ENCODE data around the gene TLK1. TPM values are rescaled to one million over a fixed set of nuclear protein-coding genes. Genes with fewer than 3 reads are reported as not detected.

Gene TLK1
- total and polyA plus RNA-seq, 5 donors, result 7.3 to 35.3 (median 32.9) TPM

DNA sequence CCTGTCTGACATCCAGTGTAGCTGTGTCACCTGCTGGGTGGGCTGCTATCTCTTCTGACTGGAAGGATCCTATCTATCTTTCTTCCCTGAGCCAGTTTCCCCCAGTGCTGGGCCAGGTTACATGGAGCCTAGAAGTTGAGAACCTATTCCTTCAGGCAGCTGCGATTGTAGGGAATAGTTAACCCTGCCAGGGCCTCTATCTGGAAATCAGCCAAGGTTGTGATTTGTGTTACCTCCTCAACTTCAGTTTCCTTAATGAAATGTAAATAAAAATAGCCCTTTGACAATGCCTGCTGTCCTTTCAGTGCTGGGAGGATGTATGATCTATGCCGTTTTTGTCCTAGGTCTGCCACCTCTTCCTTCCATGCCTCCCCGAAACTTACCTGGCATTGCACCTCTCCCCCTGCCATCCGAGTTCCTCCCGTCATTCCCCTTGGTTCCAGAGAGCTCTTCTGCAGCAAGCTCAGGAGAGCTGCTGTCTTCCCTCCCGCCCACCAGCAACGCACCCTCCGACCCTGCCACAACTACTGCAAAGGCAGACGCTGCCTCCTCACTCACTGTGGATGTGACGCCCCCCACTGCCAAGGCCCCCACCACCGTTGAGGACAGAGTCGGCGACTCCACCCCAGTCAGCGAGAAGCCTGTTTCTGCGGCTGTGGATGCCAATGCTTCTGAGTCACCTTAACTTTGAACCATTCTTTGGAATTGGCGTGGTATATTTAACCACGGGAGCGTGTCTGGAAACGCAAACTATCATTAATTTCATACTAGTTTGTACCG lies 195.1 kb downstream of the TLK1 start:
- intact Hi-C loops (cut with DNase I), result no loop called here
- WGBS, result 78% methylated on average over 20 of the region's 20 CpGs
- Histone ChIP-seq H3K27me3 (ENCODE audit: control insufficient read depth, insufficient read depth) (no peaks in the 10 kb centered on the region), H3K27ac (ENCODE audit: low read length) (no peak overlapping the region), H3K4me1 (ENCODE audit: control insufficient read depth, insufficient read depth, low read length) (no peaks in the 10 kb centered on the region), H3K4me3 (ENCODE audit: low read length) (no peak overlapping the region), H3K9me3 (ENCODE audit: control insufficient read depth, low read length) (no peaks in the 10 kb centered on the region)
- ATAC-seq, result no peak
- DNase-seq, result no peak

DNA sequence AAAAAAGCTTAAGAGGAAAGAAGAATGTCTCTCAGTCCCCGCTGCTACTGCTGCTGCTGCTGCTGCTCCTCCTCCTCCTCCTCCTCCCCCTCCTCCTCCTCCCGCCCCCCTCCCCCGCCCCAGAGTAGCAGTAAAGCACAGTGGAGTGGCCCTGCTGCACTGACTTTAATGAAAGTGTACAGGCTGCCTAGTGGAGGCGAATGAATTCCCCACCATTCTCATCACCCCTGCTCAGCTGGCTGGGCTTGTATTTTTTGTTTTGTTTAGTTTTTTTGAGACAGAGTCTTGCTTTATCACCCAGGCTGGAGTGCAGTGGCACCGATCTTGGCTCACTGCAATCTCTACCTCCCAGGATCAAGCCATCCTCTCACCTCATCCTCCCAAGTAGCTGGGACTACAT lies 197.3 kb downstream of the TLK1 start:
- intact Hi-C loops (cut with DNase I), result no loop called here
- Histone ChIP-seq H3K27me3 (ENCODE audit: control insufficient read depth, insufficient read depth) (no peaks in the 10 kb centered on the region), H3K4me3 (ENCODE audit: low read length) (no peak overlapping the region), H3K27ac (ENCODE audit: low read length) (no peak overlapping the region), H3K4me1 (ENCODE audit: control insufficient read depth, insufficient read depth, low read length) (no peaks in the 10 kb centered on the region), H3K9me3 (ENCODE audit: control insufficient read depth, low read length) (no peaks in the 10 kb centered on the region)
- no peak for ATAC-seq
- DNase-seq, result no peak
- 75% methylated on average over 5 of the region's 5 CpGs for WGBS

DNA sequence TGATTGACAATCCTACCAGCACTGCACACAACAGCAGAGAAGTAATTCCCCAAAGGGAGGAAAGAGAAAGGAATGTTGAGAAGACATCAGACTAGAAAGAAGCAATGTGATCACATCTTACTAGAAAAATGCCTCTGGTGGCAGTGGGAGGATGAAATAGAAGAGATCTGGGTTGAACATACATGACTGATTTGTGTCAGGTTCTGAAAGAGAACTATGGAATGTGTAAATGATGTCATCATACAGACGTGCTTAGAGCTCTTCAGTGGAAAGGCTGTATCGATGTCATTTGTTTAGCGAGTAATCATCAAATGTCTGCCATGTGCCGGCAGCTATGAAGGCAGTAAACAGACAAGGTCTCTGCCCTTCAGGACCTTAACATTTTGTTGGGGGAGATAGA lies 206.8 kb downstream of the TLK1 start:
- WGBS, result 69% methylated on average over 4 of the region's 4 CpGs
- H3K9me3 ChIP-seq (ENCODE audit: control insufficient read depth, low read length), result no peaks in the 10 kb centered on the region
- no peak overlapping the region for H3K4me3 ChIP-seq (ENCODE audit: low read length)
- intact Hi-C loops (cut with DNase I), result no loop called here
- H3K27me3 ChIP-seq (ENCODE audit: control insufficient read depth, insufficient read depth), result no peaks in the 10 kb centered on the region
- no peak overlapping the region for H3K27ac ChIP-seq (ENCODE audit: low read length)
- H3K4me1 ChIP-seq (ENCODE audit: control insufficient read depth, insufficient read depth, low read length), result peaks cover 1% of the 10 kb centered on the region
- DNase-seq (no peak), ATAC-seq (no peak)

DNA sequence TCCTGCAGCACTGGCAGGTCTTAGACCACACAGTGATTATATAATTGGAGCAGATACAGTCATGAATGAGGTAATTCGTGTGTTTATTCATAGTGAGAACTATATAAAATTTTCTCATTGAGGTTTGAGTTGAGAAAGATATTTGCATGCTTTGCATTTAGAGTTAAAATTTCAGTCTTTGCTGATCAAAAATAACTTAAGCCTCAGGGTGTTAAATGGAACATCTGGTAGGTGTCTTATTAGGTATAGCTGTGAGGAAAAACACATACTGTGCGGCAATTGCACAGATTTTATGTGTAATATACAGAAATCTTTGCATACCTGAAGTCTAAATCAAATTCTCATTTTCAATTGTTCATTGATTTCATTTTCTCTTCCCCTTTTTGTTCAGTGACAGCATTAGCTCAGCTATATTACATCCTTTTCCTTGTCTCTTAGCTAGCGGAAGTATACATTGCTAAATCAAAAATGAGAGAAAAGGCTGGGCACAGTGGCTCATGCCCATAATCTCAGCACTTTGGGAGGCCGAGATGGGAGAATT lies 210.4 kb downstream of the TLK1 start:
- DNase-seq (no peak), ATAC-seq (no peak)
- H3K27ac ChIP-seq (ENCODE audit: low read length), result no peak overlapping the region
- H3K4me3 ChIP-seq (ENCODE audit: low read length), result no peak overlapping the region
- 89% methylated on average over 4 of the region's 4 CpGs for whole genome bisulfite sequencing
- intact Hi-C loops (cut with DNase I), result no loop called here
- no peaks in the 10 kb centered on the region for H3K9me3 ChIP-seq (ENCODE audit: control insufficient read depth, low read length)
- H3K27me3 ChIP-seq (ENCODE audit: control insufficient read depth, insufficient read depth), result no peaks in the 10 kb centered on the region
- H3K4me1 ChIP-seq (ENCODE audit: control insufficient read depth, insufficient read depth, low read length), result no peaks in the 10 kb centered on the region

DNA sequence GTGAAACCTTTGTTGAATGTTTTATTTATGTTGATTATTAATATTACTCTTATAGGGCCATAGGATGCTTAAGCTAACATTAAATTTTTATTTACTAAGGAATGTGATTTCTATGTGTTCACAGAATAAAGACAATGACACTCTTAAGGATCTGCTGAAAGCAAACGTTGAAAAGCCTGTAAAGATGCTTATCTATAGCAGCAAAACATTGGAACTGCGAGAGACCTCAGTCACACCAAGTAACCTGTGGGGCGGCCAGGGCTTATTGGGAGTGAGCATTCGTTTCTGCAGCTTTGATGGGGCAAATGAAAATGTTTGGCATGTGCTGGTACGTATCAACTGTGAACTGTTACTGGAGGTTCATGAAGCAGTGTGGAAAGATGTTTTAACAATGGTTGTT lies 211.3 kb downstream of the TLK1 start:
- H3K9me3 ChIP-seq (ENCODE audit: control insufficient read depth, low read length), result no peaks in the 10 kb centered on the region
- 78% methylated on average over 5 of the region's 5 CpGs for WGBS

DNA sequence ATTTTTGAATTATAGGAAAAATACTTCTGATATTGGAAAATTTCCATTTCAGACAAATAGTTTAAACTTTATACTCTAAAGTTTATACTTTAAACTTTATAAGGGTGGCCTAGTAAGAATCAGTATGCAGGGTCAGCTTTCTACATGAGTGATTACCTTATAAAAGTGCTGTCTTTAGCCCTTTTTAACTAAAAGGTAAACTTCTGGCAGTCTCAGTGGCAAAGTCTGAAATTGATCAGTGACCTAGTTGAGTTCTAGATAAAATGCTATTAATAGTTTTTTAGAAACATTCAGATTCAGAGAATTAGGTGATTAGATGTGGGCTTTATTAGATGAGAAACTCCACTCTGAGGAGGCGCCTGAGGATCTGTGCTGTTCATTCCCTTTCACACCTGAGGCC lies 216.1 kb downstream of the TLK1 start:
- H3K4me1 ChIP-seq (ENCODE audit: control insufficient read depth, insufficient read depth, low read length), result peaks cover 2% of the 10 kb centered on the region
- H3K9me3 ChIP-seq (ENCODE audit: control insufficient read depth, low read length), result no peaks in the 10 kb centered on the region
- no peak overlapping the region for H3K4me3 ChIP-seq (ENCODE audit: low read length)
- DNase-seq (no peak), ATAC-seq (no peak)
- intact Hi-C loops (cut with DNase I), result no loop called here
- no peak overlapping the region for H3K27ac ChIP-seq (ENCODE audit: low read length)
- no peaks in the 10 kb centered on the region for H3K27me3 ChIP-seq (ENCODE audit: control insufficient read depth, insufficient read depth)
- WGBS, result 98% methylated on average over 1 of the region's 1 CpG

More for the DNA sequence above, 211.3 kb downstream of the TLK1 start:
- no peak for ATAC-seq
- Histone ChIP-seq H3K4me3 (ENCODE audit: low read length) (no peak overlapping the region), H3K4me1 (ENCODE audit: control insufficient read depth, insufficient read depth, low read length) (no peaks in the 10 kb centered on the region), H3K27me3 (ENCODE audit: control insufficient read depth, insufficient read depth) (no peaks in the 10 kb centered on the region), H3K27ac (ENCODE audit: low read length) (no peak overlapping the region)
- no peak for DNase-seq
- intact Hi-C loops (cut with DNase I), result no loop called here

DNA sequence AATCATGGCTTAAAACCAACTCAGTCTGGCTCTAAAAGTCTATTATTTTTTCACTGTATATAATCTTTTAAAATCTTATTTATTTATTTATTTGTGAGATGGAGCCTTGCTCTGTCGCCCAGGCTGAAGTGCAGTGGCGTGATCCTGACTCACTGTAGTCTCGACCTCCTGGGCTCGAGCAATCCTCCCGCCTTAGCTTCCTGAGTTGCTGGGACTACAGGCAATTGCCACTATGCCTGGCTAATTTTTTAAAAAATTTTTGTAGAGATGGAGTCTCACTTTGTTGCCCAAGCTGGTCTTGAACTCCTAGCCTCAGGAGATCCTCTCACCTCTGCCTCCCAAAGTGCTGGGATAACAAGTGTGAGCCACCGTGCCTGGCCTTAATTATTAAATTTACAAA lies 217.1 kb downstream of the TLK1 start:
- Histone ChIP-seq H3K4me3 (ENCODE audit: low read length) (no peak overlapping the region), H3K4me1 (ENCODE audit: control insufficient read depth, insufficient read depth, low read length) (peaks cover 2% of the 10 kb centered on the region), H3K27ac (ENCODE audit: low read length) (no peak overlapping the region), H3K9me3 (ENCODE audit: control insufficient read depth, low read length) (no peaks in the 10 kb centered on the region), H3K27me3 (ENCODE audit: control insufficient read depth, insufficient read depth) (no peaks in the 10 kb centered on the region)
- intact Hi-C loops (cut with DNase I), result no loop called here
- DNase-seq (no peak), ATAC-seq (no peak)
- 80% methylated on average over 6 of the region's 6 CpGs for WGBS

DNA sequence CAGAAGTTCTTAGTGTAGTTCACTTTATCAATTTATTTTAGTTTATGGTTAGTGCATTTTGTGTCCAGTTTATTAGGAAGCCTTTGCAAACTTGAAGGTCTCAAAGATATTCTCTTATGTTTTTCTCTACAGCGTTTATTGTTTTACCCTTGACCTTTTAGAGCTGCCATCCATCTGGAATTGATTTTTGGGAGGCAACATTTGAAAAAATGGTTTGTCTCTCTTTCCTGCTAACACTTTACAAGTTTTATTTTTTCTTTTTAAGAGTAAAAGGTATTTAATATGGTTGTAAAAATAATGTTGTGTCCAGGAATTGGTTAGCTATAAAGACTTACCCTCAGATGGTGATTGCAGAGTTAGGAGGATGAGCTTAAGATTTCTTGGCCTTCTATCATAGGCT lies 217.7 kb downstream of the TLK1 start:
- WGBS, result 76% methylated on average over 1 of the region's 1 CpG
- peaks cover 2% of the 10 kb centered on the region for H3K4me1 ChIP-seq (ENCODE audit: control insufficient read depth, insufficient read depth, low read length)
- H3K27ac ChIP-seq (ENCODE audit: low read length), result no peak overlapping the region
- H3K9me3 ChIP-seq (ENCODE audit: control insufficient read depth, low read length), result no peaks in the 10 kb centered on the region
- ATAC-seq, result no peak
- H3K4me3 ChIP-seq (ENCODE audit: low read length), result no peak overlapping the region
- intact Hi-C loops (cut with DNase I), result no loop called here
- no peak for DNase-seq
- H3K27me3 ChIP-seq (ENCODE audit: control insufficient read depth, insufficient read depth), result no peaks in the 10 kb centered on the region

DNA sequence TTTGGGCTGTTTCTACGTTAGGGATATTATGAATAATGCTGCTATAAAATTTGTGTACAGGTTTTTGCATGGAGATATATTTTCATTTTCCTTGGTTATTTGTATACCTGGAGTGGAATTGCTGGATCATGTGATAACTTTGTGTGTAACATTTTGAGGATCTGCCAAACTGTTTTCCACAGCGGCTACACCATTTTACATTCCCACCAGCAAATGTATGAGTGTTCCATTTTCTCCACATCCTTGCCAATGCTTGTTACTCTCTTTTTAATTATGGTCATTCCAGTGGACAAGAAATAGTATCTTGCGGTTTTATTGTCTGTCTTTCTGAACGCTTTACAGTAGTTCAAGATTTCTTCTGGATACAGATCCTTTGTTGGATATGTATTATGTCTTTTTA lies 218.1 kb downstream of the TLK1 start:
- no peak for DNase-seq
- no peak for ATAC-seq
- Histone ChIP-seq H3K9me3 (ENCODE audit: control insufficient read depth, low read length) (no peaks in the 10 kb centered on the region), H3K27ac (ENCODE audit: low read length) (no peak overlapping the region), H3K4me1 (ENCODE audit: control insufficient read depth, insufficient read depth, low read length) (peaks cover 2% of the 10 kb centered on the region), H3K4me3 (ENCODE audit: low read length) (no peak overlapping the region), H3K27me3 (ENCODE audit: control insufficient read depth, insufficient read depth) (no peaks in the 10 kb centered on the region)
- intact Hi-C loops (cut with DNase I), result no loop called here
- 97% methylated on average over 4 of the region's 4 CpGs for WGBS

Other genes starting within 250 kb of the TLK1 start
- 10 to 100 TPM; 67.0 to 74.7 (median 69.2) TPM for gene GORASP2, start 231.6 kb downstream of the TLK1 start, total RNA-seq
- gene GORASP2, start 231.6 kb downstream of the TLK1 start, polyA plus RNA-seq, result 39.5 TPM